ENCODE data around the gene TMEM132C. TPM values are rescaled to one million over a fixed set of nuclear protein-coding genes. Genes with fewer than 3 reads are reported as not detected.

The TMEM132C gene
- total and polyA plus RNA-seq, 2 experiments from 2014 or later, result not detected

- no peak overlapping the region for H3K27ac ChIP-seq (ENCODE audit: low read depth)
- no peaks in the 10 kb centered on the region for H3K9me2 ChIP-seq (ENCODE audit: insufficient read depth)
- peaks cover 7% of the 10 kb centered on the region for H3K36me3 ChIP-seq (ENCODE audit: insufficient read depth)
- H2AFZ ChIP-seq, result no peak overlapping the region
- H3F3A ChIP-seq (replicated peaks; ENCODE audit: low read depth), result no peaks in the 10 kb centered on the region
- H4K20me1 ChIP-seq (replicated peaks; ENCODE audit: insufficient read depth), result no peaks in the 10 kb centered on the region
- Mint-ChIP-seq H3K36me3 (ENCODE audit: low read depth) (peaks cover 38% of the 10 kb centered on the region), H3K4me1 (no peaks in the 10 kb centered on the region), H3K27ac (no peak overlapping the region), H3K9me3 (peaks cover 97% of the 10 kb centered on the region), H3K27me3 (ENCODE audit: insufficient read depth, low read depth, poor library complexity) (peaks cover 3% of the 10 kb centered on the region), H3K4me3 (no peak overlapping the region)
- no peak overlapping the region for H3K4me3 ChIP-seq
- TF ChIP-seq CREB1 (CRISPR knock-in tag; IDR thresholded peaks at IDR 0.05; ENCODE audit: low read depth) (no peak), EZH2phosphoT487 (IDR thresholded peaks at IDR 0.05; ENCODE audit: unreplicated experiment) (no peak), ZNF462 (CRISPR knock-in tag; IDR thresholded peaks at IDR 0.05) (no peak), EZH2 (IDR thresholded peaks at IDR 0.05; ENCODE audit: low read depth, unreplicated experiment) (no peak), ZNF331 (CRISPR knock-in tag; IDR thresholded peaks at IDR 0.05; ENCODE audit: low read depth) (no peak), CTCF (conservative IDR thresholded peaks at IDR 0.05; ENCODE audit: low read depth in 2 of 2) (no peak), NANOG (IDR thresholded peaks at IDR 0.05; ENCODE audit: borderline replicate concordance) (no peak), ETS1 (IDR thresholded peaks at IDR 0.05) (no peak), STAT1 (IDR thresholded peaks at IDR 0.05; ENCODE audit: unreplicated experiment) (no peak), ZNF114 (CRISPR knock-in tag; IDR thresholded peaks at IDR 0.05) (no peak), REST (IDR thresholded peaks at IDR 0.05; ENCODE audit: unreplicated experiment) (no peak), JUNB (IDR thresholded peaks at IDR 0.05; ENCODE audit: unreplicated experiment) (no peak), POLR2AphosphoS5 (IDR thresholded peaks at IDR 0.05; ENCODE audit: low read depth) (no peak)
- H3K4me2 ChIP-seq, result no peak overlapping the region
- no peak for DNase-seq (ENCODE audit: low spot score)
- no peaks in the 10 kb centered on the region for H3K27me3 ChIP-seq (ENCODE audit: insufficient read depth)
- no peaks in the 10 kb centered on the region for H3K4me1 ChIP-seq (ENCODE audit: insufficient read depth)
- no peak for ATAC-seq
- no peaks in the 10 kb centered on the region for H3K79me2 ChIP-seq (replicated peaks; ENCODE audit: insufficient read depth)
These were observed 158.8 kb downstream of the TMEM132C start for GRCh38 chr12:128425666-128426331.

Measured in GM23338 (cell line).